CD8-positive, alpha-beta memory T cell (primary cell): Measurements from ENCODE around the gene CCDC149. TPM values are rescaled to one million over a fixed set of nuclear protein-coding genes. Genes with fewer than 3 reads are reported as not detected.

Source experiments
- CTCF ChIA-PET: fragments of 350-600 bp; sonication (Branson Sonifier 250); formaldehyde crosslinking; loops from one replicate; lab custom pipeline; 2021; ENCODE audit warnings: antibody characterized with exemption; lab: Charles Lee
- POLR2A ChIA-PET: fragments of 350-600 bp; sonication (Branson Sonifier 250); formaldehyde crosslinking; loops from one replicate; lab custom pipeline; 2021; ENCODE audit warnings: antibody characterized with exemption; lab: Charles Lee
- DNase-seq, 5 donors: peaks; one replicate each; pipeline versions ENCODE4 v3.0.0 to v3.0.0-alpha.2; 2020 to 2022; ENCODE audit warnings: mixed read lengths in 1 of 5
- H3K27ac ChIP-seq: one replicate; pipeline ENCODE4 v1.7.0; 2013; ENCODE audit warnings: low read depth, mild to moderate bottlenecking, low read length, moderate library complexity
- H3K27me3 ChIP-seq: 2 replicates; pipeline ENCODE4 v1.7.0; 2013; ENCODE audit warnings: low read length, mild to moderate bottlenecking; ENCODE audit not compliant: insufficient read depth, poor library complexity, severe bottlenecking
- H3K36me3 ChIP-seq: 2 replicates; pipeline ENCODE4 v1.7.0; 2013; ENCODE audit warnings: mild to moderate bottlenecking, low read length, moderate library complexity; ENCODE audit not compliant: insufficient read depth
- H3K4me1 ChIP-seq: 2 replicates; pipeline ENCODE4 v1.7.0; 2013; ENCODE audit warnings: mild to moderate bottlenecking, low read length, moderate library complexity; ENCODE audit not compliant: insufficient read depth
- H3K4me3 ChIP-seq: 2 replicates; pipeline ENCODE4 v1.7.0; 2013; ENCODE audit warnings: mild to moderate bottlenecking, low read length
- H3K9me3 ChIP-seq: 2 replicates; pipeline ENCODE4 v1.7.0; 2013; ENCODE audit warnings: mild to moderate bottlenecking, low read length
- H3K27ac Mint-ChIP-seq, 8 donors: one replicate each; pipeline ENCODE4 v1.8.0; 2020 to 2021; ENCODE audit warnings: mixed read lengths in 8 of 8, mild to moderate bottlenecking in 6 of 8, inconsistent platforms in 3 of 8, moderate library complexity in 3 of 8
- H3K27me3 Mint-ChIP-seq, 2 donors: one replicate each; pipeline ENCODE4 v1.8.0; 2020 to 2021; ENCODE audit warnings: mixed read lengths in 2 of 2, mild to moderate bottlenecking in 1 of 2, moderate library complexity in 1 of 2
- H3K36me3 Mint-ChIP-seq, 3 donors: one replicate each; pipeline ENCODE4 v1.8.0; 2020 to 2021; ENCODE audit warnings: mixed read lengths in 3 of 3, inconsistent platforms in 1 of 3, mild to moderate bottlenecking in 1 of 3
- H3K4me1 Mint-ChIP-seq, 3 donors: one replicate each; pipeline ENCODE4 v1.8.0; 2020 to 2021; ENCODE audit warnings: mixed read lengths in 3 of 3, inconsistent platforms in 1 of 3, mild to moderate bottlenecking in 1 of 3
- H3K4me3 Mint-ChIP-seq, 7 donors: one replicate each; pipeline ENCODE4 v1.8.0; 2020 to 2021; ENCODE audit warnings: mixed read lengths in 7 of 7, mild to moderate bottlenecking in 6 of 7, moderate library complexity in 4 of 7, inconsistent platforms in 2 of 7
- H3K9me3 Mint-ChIP-seq, 5 donors: one replicate each; pipeline ENCODE4 v1.8.0; 2020 to 2022; ENCODE audit warnings: mixed read lengths in 5 of 5, mild to moderate bottlenecking in 3 of 5, moderate library complexity in 2 of 5, inconsistent platforms in 1 of 5
- polyA plus RNA-seq: library from polyadenylated mRNA; unstranded; fragments of 300-500 nt; fragmentation: Illumina TruSeq; gene quantifications from one replicate; pipeline ENCODE4 v1.2.3, GENCODE V29; 2021
- total RNA-seq, 2 experiments: library from RNA; stranded (reverse); gene quantifications; one replicate each; pipeline ENCODE4 v1.2.3, GENCODE V29; 2021

CCDC149 gene
- total and polyA plus RNA-seq, 3 experiments from 2014 or later = 0.07 to 0.28 TPM; not detected in 1

- Histone ChIP-seq H3K36me3 (no peaks in the 10 kb centered on the region), H3K4me1 (no peaks in the 10 kb centered on the region), H3K27me3 (no peaks in the 10 kb centered on the region), H3K27ac (no peak overlapping the region), H3K4me3 (no peak overlapping the region), H3K9me3 (no peaks in the 10 kb centered on the region)
- DNase-seq = no peak
- Mint-ChIP-seq H3K9me3 (peaks cover 0 to 1% (median 0%) of the 10 kb centered on the region in 5 donors), H3K4me1 (no peaks in the 10 kb centered on the region), H3K4me3 (no peak overlapping the region), H3K36me3 (no peaks in the 10 kb centered on the region), H3K27ac (no peak overlapping the region), H3K27me3 (peaks cover 3 to 8% of the 10 kb centered on the region in 2 donors)
- ChIA-PET CTCF (no interaction called here), POLR2A (no interaction called here)
These were observed 20.1 kb downstream of the CCDC149 start for GRCh38 chr4:24892778-24893177.

DNA sequence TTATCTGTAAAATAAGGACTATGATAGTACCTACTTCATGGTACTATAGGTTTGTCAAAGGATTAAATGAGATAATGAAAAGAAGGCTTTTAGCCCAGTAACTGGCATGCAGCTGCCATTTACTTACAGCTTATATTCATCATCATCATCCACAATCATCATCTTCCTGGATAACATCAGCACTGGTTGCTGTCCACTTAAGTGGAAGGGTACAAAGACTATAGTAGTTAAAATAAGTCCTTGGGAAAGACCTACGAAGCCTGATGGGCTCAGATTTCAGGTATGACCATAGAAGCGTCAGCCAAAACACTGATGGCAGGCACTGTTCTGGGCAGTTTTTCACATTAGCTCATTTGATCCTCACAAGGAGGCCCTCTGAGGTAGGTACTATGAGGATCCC, 20.6 kb downstream of the CCDC149 start:
- Histone ChIP-seq H3K9me3 (no peaks in the 10 kb centered on the region), H3K4me3 (no peak overlapping the region), H3K27me3 (no peaks in the 10 kb centered on the region), H3K27ac (no peak overlapping the region), H3K4me1 (no peaks in the 10 kb centered on the region), H3K36me3 (no peaks in the 10 kb centered on the region)
- CTCF ChIA-PET = no interaction called here
- POLR2A ChIA-PET = no interaction called here
- Mint-ChIP-seq H3K4me3 (no peak overlapping the region), H3K9me3 (peaks cover 0 to 3% (median 0%) of the 10 kb centered on the region in 5 donors), H3K27me3 (peaks cover 3 to 8% of the 10 kb centered on the region in 2 donors), H3K27ac (no peak overlapping the region), H3K4me1 (no peaks in the 10 kb centered on the region), H3K36me3 (no peaks in the 10 kb centered on the region)
- no peak for DNase-seq

DNA sequence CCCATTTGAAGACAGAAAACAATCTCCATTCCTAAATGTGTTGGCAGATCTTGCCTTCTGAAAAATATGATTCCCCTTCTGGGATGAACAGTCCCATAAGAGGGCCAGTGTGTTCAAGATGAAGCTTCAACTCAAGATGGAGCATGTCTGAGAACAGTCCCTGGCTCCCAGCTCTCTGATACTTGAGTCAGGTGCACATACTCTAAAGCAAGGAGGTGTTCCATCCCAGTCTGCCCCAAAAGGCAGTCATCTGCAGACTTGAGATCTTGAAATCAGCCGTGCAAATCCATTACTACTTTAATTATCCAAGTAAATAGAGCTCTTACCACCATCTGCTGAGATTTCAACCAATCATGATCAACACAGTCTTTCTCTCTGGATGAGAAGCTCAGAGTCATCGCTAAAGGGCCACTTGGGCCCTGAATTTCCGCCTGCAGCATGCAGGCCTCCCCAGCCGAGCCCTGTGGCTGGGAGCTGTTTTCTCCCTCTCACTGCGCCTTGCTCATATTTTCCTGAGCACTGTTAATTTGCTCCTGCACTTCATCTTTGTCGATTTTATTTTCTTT, 22.2 kb downstream of the CCDC149 start:
- Histone ChIP-seq H3K4me3 (no peak overlapping the region), H3K27ac (no peak overlapping the region), H3K9me3 (no peaks in the 10 kb centered on the region), H3K27me3 (no peaks in the 10 kb centered on the region), H3K36me3 (no peaks in the 10 kb centered on the region), H3K4me1 (no peaks in the 10 kb centered on the region)
- no peaks in the 10 kb centered on the region for H3K36me3 Mint-ChIP-seq
- no peaks in the 10 kb centered on the region for H3K4me1 Mint-ChIP-seq
- H3K27me3 Mint-ChIP-seq = peaks cover 3 to 10% of the 10 kb centered on the region in 2 donors
- no peak overlapping the region for H3K27ac Mint-ChIP-seq
- no peak for DNase-seq
- POLR2A ChIA-PET = no interaction called here
- H3K9me3 Mint-ChIP-seq = peaks cover 0 to 3% (median 0%) of the 10 kb centered on the region in 5 donors
- CTCF ChIA-PET = no interaction called here
- H3K4me3 Mint-ChIP-seq = no peak overlapping the region

DNA sequence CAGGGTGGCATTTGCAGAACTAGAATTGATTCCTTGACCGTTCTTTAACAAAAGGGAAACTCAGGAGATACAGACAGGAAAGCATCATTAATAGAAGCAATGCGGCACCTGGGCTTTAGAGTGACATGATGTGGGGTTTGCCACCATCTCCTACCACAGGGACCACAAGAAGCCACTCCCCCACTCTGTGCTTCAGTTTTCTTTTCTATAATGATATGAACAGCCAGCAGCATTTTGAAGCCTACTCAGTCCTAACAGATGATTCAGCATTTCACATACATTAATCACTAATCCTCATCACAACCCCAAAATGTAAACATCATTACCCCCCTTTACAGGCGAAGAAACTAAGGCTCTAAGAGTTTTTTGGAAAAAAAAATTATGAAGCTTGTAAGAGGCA, 22.9 kb downstream of the CCDC149 start:
- ChIA-PET CTCF (no interaction called here), POLR2A (no interaction called here)
- Mint-ChIP-seq H3K27ac (no peak overlapping the region), H3K27me3 (peaks cover 3 to 10% of the 10 kb centered on the region in 2 donors), H3K36me3 (no peaks in the 10 kb centered on the region), H3K4me1 (no peaks in the 10 kb centered on the region), H3K4me3 (no peak overlapping the region), H3K9me3 (peaks cover 0 to 3% (median 0%) of the 10 kb centered on the region in 5 donors)
- H3K9me3 ChIP-seq = no peaks in the 10 kb centered on the region
- no peaks in the 10 kb centered on the region for H3K27me3 ChIP-seq
- no peak overlapping the region for H3K4me3 ChIP-seq
- H3K36me3 ChIP-seq = no peaks in the 10 kb centered on the region
- no peak for DNase-seq
- H3K27ac ChIP-seq = no peak overlapping the region
- no peaks in the 10 kb centered on the region for H3K4me1 ChIP-seq

- H3K27me3 ChIP-seq = no peaks in the 10 kb centered on the region
- no peaks in the 10 kb centered on the region for H3K36me3 ChIP-seq
- ChIA-PET POLR2A (no interaction called here), CTCF (no interaction called here)
- H3K9me3 ChIP-seq = no peaks in the 10 kb centered on the region
- H3K4me1 ChIP-seq = no peaks in the 10 kb centered on the region
- H3K27ac ChIP-seq = no peak overlapping the region
- no peak for DNase-seq
- peaks cover 0 to 3% (median 0%) of the 10 kb centered on the region in 5 donors for H3K9me3 Mint-ChIP-seq
- H3K27ac Mint-ChIP-seq = no peak overlapping the region
- H3K27me3 Mint-ChIP-seq = peaks cover 0 to 11% of the 10 kb centered on the region in 2 donors
- H3K4me3 ChIP-seq = no peak overlapping the region
- H3K4me1 Mint-ChIP-seq = no peaks in the 10 kb centered on the region
- no peaks in the 10 kb centered on the region for H3K36me3 Mint-ChIP-seq
- H3K4me3 Mint-ChIP-seq = no peak overlapping the region
These were observed 24.1 kb downstream of the CCDC149 start for GRCh38 chr4:24888475-24889344.

DNA sequence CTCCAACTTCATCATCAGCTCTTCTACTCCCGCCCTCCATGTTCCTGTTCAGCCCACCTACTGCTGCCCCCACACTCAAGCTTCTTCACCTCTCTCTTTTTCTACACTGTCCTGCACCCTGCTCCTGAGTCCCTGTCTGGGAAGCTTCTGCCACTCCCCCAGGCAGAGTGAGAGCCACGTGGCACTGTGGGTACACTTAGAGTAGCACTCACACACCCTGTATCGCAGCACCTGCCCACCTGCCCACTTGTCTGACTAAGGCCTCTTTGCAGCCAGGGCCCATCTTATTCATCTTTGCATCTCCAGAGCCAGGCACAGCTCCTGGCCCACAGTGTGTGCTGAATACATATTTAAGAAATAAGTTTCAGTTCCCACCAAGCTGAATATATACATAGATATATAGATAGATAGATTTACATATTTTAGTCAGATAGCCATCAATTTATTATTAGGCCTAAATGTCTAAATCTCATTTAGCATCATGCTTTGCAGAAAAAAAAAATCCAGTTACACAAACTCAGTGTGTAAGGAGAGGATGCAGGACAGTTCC, 24.9 kb downstream of the CCDC149 start:
- H3K27ac Mint-ChIP-seq = no peak overlapping the region
- no peak overlapping the region for H3K4me3 Mint-ChIP-seq
- Histone ChIP-seq H3K36me3 (no peaks in the 10 kb centered on the region), H3K4me1 (no peaks in the 10 kb centered on the region), H3K9me3 (no peaks in the 10 kb centered on the region), H3K27ac (no peak overlapping the region), H3K4me3 (no peak overlapping the region), H3K27me3 (no peaks in the 10 kb centered on the region)
- POLR2A ChIA-PET = no interaction called here
- no peaks in the 10 kb centered on the region for H3K36me3 Mint-ChIP-seq
- no peak for DNase-seq
- H3K9me3 Mint-ChIP-seq = peaks cover 0 to 5% (median 0%) of the 10 kb centered on the region in 5 donors
- no peaks in the 10 kb centered on the region for H3K4me1 Mint-ChIP-seq
- H3K27me3 Mint-ChIP-seq = peaks cover 0 to 11% of the 10 kb centered on the region in 2 donors
- CTCF ChIA-PET = no interaction called here

GRCh38 chr4:24886596-24886995, 26.2 kb downstream of the CCDC149 start:
- no peak overlapping the region for H3K27ac Mint-ChIP-seq
- no peak for DNase-seq
- H3K27ac ChIP-seq = no peak overlapping the region
- no peak overlapping the region for H3K4me3 ChIP-seq
- H3K9me3 ChIP-seq = no peaks in the 10 kb centered on the region
- no peaks in the 10 kb centered on the region for H3K36me3 Mint-ChIP-seq
- H3K36me3 ChIP-seq = no peaks in the 10 kb centered on the region
- no peak overlapping the region for H3K4me3 Mint-ChIP-seq
- ChIA-PET CTCF (no interaction called here), POLR2A (no interaction called here)
- H3K27me3 ChIP-seq = no peaks in the 10 kb centered on the region
- H3K4me1 Mint-ChIP-seq = no peaks in the 10 kb centered on the region
- H3K4me1 ChIP-seq = no peaks in the 10 kb centered on the region
- peaks cover 0 to 6% (median 0%) of the 10 kb centered on the region in 5 donors for H3K9me3 Mint-ChIP-seq
- peaks cover 0 to 11% of the 10 kb centered on the region in 2 donors for H3K27me3 Mint-ChIP-seq

DNA sequence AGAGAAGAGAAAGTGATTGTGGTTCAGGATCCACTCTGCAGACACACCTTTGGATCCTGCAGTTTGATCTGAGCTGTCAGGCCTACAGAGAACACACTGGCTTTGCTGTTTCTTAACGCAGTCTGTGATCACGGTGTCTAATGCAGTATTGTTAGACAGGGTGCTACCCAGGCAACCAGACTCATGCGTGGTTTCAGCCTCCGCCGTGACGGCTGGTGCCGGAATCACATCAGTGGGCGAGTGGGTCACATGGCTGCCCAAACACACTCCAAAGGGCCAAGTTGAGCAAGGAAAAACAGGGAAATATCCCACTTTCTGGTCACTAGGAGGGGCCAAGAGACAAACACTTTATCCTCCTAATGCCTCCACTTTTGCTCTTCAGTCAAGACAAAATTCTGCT, 27.5 kb downstream of the CCDC149 start:
- no peak overlapping the region for H3K27ac Mint-ChIP-seq
- no peaks in the 10 kb centered on the region for H3K36me3 Mint-ChIP-seq
- Histone ChIP-seq H3K36me3 (no peaks in the 10 kb centered on the region), H3K4me3 (no peak overlapping the region), H3K4me1 (no peaks in the 10 kb centered on the region), H3K27ac (no peak overlapping the region), H3K9me3 (no peaks in the 10 kb centered on the region), H3K27me3 (no peaks in the 10 kb centered on the region)
- H3K27me3 Mint-ChIP-seq = peaks cover 0 to 9% of the 10 kb centered on the region in 2 donors
- peaks cover 0 to 6% (median 0%) of the 10 kb centered on the region in 5 donors for H3K9me3 Mint-ChIP-seq
- CTCF ChIA-PET = no interaction called here
- H3K4me3 Mint-ChIP-seq = no peak overlapping the region
- POLR2A ChIA-PET = no interaction called here
- no peaks in the 10 kb centered on the region for H3K4me1 Mint-ChIP-seq
- DNase-seq = no peak
